Psoas muscle (tissue), 8 donors: ENCODE data around the gene OMG. TPM values are rescaled to one million over a fixed set of nuclear protein-coding genes. Genes with fewer than 3 reads are reported as not detected.
A peak's percentile ranks its signal among the peaks of the same experiment; 100 is the strongest.

ENCODE experiments used
- ATAC-seq, 4 donors: fragments of 200-7000 bp; cut with Tn5 transposase; one replicate each; pipeline ENCODE4 v1.9.1; 2020; ENCODE audit warnings: moderate library complexity in 3 of 4, mild to moderate bottlenecking in 2 of 4
- DNase-seq, 2 donors: peaks; one replicate each; pipeline ENCODE4 v3.0.0-alpha.2; 2020
- H3K27ac ChIP-seq: fragments of 200-600 bp; one replicate; pipeline ENCODE4 v1.8.0; 2022
- H3K27me3 ChIP-seq, 3 donors: fragments of 200-600 bp in 1 of 3; one replicate each; pipeline versions ENCODE4 v1.6.1 to v1.8.0; 2013 to 2022; ENCODE audit warnings: low read length in 2 of 3, mild to moderate bottlenecking in 2 of 3, moderate library complexity in 1 of 3; ENCODE audit not compliant: insufficient read depth in 3 of 3
- H3K36me3 ChIP-seq, 2 donors: fragments of 200-600 bp in 1 of 2; one replicate each; pipeline versions ENCODE4 v1.6.1 to v1.8.0; 2013 to 2022; ENCODE audit warnings: low read depth in 1 of 2, mild to moderate bottlenecking in 1 of 2, moderate library complexity in 1 of 2; ENCODE audit not compliant: insufficient read depth in 1 of 2
- H3K4me1 ChIP-seq: fragments of 200-600 bp; one replicate; pipeline ENCODE4 v1.8.0; 2022
- H3K4me3 ChIP-seq: fragments of 200-600 bp; one replicate; pipeline ENCODE4 v1.8.0; 2022; ENCODE audit warnings: mild to moderate bottlenecking
- H3K9me3 ChIP-seq: fragments of 200-600 bp; one replicate; pipeline ENCODE4 v1.8.0; 2022
- WGBS, 3 donors: extraction: QIAGEN DNeasy Blood & Tissue Kit; methylation state at CpG; one replicate each; pipeline versions ENCODE4 v1.1.6 to v1.1.7; 2013; 5-methylcytosine and 5-hydroxymethylcytosine counted together
- intact Hi-C, 2 donors: fragments of 100-400 bp; cut with DNase I; formaldehyde crosslinking; loops; one replicate each; pipeline versions ENCODE4 v1.11.0 to v1.14.2; 2022
- polyA plus RNA-seq, 3 donors: library from polyadenylated mRNA; stranded (reverse); fragments of 200-250 nt; gene quantifications; one replicate each; pipeline ENCODE4 v1.2.3, GENCODE V29; 2013
- total RNA-seq, 4 donors: library from RNA; stranded (reverse); fragmentation: NEBNext Ultra II Directional in 2 of 4; extraction: Animal tissue kit (Norgen Biotek cat#: 25700) in 2 of 4; gene quantifications; one replicate each; pipeline versions ENCODE4 v1.2.1 to v1.2.4, GENCODE V29; 2021 to 2023
- TF ChIP-seq, protein P1 (sequence below): fragments of 200-600 bp; IDR thresholded peaks from one replicate; pipeline ENCODE4 v1.8.0; 2022; ENCODE audit warnings: antibody characterized with exemption
- donor health status: healthy with polysubstance abuse.
- donor health status: DM: no; HTN: no; CAD: no; lungs with moderate emphysema.
- donor health status: Bipolar disorder and iron deficiency.
- donor health status: healthy.
- donor health status: DM: yes; HTN: yes; CAD: no.
- donor health status: DM: no; HTN: no; CAD: no.
- donor health status: DM: no; HTN: no; CAD: no.
- donor health status: DM: yes; HTN: yes; CAD: no.

The OMG gene
- total and polyA plus RNA-seq, 7 donors, result 0.03 to 0.10 TPM; not detected in 5

DNA sequence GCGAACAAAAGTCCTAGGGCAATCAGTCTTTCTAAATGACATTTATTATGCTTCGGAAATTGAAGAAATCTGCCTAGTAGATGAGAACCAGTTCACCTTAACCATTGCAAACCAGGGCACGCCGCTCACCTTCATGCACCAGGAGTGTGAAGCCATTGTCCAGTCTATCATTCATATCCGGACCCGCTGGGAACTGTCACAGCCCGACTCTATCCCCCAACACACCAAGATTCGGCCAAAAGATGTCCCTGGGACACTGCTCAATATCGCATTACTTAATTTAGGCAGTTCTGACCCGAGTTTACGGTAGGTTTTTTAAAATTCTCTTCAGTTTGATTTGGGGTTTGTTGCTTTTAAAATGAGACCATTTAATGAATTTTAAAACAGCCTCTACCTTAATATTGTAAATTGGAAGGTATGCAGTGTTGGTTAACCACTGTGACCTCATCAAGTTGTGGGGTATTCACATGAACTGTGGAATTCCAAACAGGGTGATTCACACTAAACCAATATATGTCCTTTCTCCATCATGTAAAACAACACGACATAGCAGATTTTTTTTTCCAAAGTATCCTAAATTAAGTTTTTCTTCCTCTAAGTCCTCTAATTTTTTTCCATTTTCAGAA, 30.6 kb upstream of the OMG start:
- DNase-seq, result no peak
- H3K27ac ChIP-seq, result no peak overlapping the region
- no peaks in the 10 kb centered on the region for H3K4me1 ChIP-seq
- intact Hi-C loops, result no loop called here
- H3K27me3 ChIP-seq, result no peaks in the 10 kb centered on the region
- 95 to 98% (median 97%) methylated on average over 12 of the region's 12 CpGs for WGBS, 3 donors
- no peak for ATAC-seq
- H3K9me3 ChIP-seq, result no peaks in the 10 kb centered on the region
- TF ChIP-seq, protein P1, sequence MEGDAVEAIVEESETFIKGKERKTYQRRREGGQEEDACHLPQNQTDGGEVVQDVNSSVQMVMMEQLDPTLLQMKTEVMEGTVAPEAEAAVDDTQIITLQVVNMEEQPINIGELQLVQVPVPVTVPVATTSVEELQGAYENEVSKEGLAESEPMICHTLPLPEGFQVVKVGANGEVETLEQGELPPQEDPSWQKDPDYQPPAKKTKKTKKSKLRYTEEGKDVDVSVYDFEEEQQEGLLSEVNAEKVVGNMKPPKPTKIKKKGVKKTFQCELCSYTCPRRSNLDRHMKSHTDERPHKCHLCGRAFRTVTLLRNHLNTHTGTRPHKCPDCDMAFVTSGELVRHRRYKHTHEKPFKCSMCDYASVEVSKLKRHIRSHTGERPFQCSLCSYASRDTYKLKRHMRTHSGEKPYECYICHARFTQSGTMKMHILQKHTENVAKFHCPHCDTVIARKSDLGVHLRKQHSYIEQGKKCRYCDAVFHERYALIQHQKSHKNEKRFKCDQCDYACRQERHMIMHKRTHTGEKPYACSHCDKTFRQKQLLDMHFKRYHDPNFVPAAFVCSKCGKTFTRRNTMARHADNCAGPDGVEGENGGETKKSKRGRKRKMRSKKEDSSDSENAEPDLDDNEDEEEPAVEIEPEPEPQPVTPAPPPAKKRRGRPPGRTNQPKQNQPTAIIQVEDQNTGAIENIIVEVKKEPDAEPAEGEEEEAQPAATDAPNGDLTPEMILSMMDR, result no peak
- H3K36me3 ChIP-seq, result peaks cover 0 to 44% of the 10 kb centered on the region in 2 donors
- no peak overlapping the region for H3K4me3 ChIP-seq

DNA sequence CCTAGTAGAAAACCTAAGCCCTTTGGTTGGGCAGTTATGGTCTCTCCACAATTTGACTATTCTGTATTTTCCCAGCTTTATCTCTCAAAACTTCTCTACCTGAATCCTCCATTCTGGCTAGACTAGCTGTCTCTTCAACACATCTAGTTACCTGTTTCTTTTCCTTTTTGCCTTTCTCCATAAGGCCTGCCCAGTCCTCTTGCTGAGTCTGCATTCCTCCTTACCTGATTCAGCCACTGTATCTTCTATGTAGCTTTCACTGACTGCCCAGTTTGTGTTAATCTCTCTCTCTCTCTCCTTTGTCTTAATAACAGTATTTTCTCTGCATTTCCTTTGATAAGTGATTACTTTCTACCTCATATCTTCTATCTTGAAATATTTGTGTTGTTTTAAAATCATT, 26.5 kb upstream of the OMG start:
- Histone ChIP-seq H3K27ac (no peak overlapping the region), H3K4me3 (no peak overlapping the region), H3K9me3 (no peaks in the 10 kb centered on the region), H3K27me3 (no peaks in the 10 kb centered on the region), H3K36me3 (peaks cover 0 to 26% of the 10 kb centered on the region in 2 donors), H3K4me1 (no peaks in the 10 kb centered on the region)
- TF ChIP-seq, protein P1, result no peak
- no peak for ATAC-seq
- intact Hi-C loops, result no loop called here
- no peak for DNase-seq

DNA sequence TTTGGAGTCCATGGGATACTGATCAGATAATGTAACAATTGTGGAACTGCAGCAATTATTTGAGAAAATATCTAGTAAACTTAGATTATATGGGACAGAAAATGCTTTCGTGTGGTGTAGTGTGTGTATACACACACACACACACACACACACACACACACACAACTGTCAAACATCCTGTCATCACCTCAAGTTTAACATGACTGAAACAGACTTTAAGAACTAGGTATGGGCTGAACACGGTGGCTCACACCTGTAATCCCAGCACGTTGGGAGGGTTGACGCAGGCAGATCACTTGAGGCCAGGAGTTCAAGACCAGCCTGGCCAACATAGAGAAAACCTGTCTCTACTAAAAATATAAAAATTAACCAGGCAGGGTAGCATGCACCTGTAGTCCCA, 24.9 kb upstream of the OMG start:
- WGBS, 3 donors, result 94 to 97% (median 95%) methylated on average over 4 of the region's 4 CpGs
- ATAC-seq (no peak), DNase-seq (no peak)
- H3K4me1 ChIP-seq, result no peaks in the 10 kb centered on the region
- H3K9me3 ChIP-seq, result no peaks in the 10 kb centered on the region
- H3K4me3 ChIP-seq, result no peak overlapping the region
- peaks cover 0 to 12% of the 10 kb centered on the region in 2 donors for H3K36me3 ChIP-seq
- no peak overlapping the region for H3K27ac ChIP-seq
- intact Hi-C loops, result no loop called here
- H3K27me3 ChIP-seq, result no peaks in the 10 kb centered on the region
- TF ChIP-seq, protein P1, result no peak

DNA sequence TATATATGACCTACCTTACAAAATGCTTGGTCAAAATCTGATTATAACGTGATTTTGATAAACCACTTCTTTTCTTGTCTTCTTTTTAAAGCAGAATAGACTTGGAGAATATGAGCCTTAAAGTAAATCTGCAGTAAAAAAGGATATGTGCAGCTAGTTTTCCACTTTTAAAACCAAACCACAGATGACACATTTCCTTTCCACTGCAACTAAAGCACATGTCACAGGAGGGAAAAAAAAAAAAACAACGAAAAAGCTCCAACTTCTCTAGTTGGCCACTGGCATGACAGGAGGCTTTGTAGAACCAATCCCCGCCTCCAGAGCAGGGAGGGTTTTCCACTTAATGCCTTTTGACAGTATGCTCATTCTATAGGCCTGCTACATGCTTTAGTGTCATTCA, 24.4 kb upstream of the OMG start, which contains the start of gene EVI2A:
EVI2A (minus strand) TSS at position 142 of the 400 bp plus-strand sequence. CDS start 2,609 bp downstream, outside the sequence.
- WGBS, 3 donors, result 71 to 78% (median 77%) methylated on average over 3 of the region's 3 CpGs
- Histone ChIP-seq H3K4me1 (no peaks in the 10 kb centered on the region), H3K9me3 (no peaks in the 10 kb centered on the region), H3K27ac (no peak within 1 kb of the TSS), H3K27me3 (no peaks in the 10 kb centered on the region), H3K36me3 (peaks cover 0 to 9% of the 10 kb centered on the region in 2 donors), H3K4me3 (peak within 1 kb of the TSS; percentile 24)
- ATAC-seq, result peak in 1 of 4 donors; percentile 41
- no peak for DNase-seq
- intact Hi-C loops, result no loop called here
- TF ChIP-seq, protein P1, result no peak

DNA sequence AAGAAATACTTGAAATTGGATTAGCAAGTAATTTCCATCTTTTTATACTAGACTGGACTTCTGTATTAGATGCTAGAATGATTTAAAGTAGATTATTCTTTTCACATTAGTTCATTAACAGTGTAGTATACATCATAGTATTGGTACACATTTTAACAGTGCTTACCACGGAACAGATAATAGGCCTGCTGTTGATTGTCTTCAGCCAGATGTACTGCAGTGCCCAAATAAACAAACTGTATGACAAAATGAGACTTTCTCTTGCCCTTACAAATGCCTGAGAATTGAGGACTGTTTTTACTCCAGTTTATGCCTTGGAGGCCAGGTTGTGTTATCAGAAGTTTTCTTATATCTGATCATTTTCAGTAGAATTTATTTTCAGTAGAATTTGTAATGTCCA, 23.8 kb upstream of the OMG start:
- intact Hi-C loops, result no loop called here
- TF ChIP-seq, protein P1, result no peak
- Histone ChIP-seq H3K4me1 (no peaks in the 10 kb centered on the region), H3K36me3 (peaks cover 0 to 2% of the 10 kb centered on the region in 2 donors), H3K27ac (no peak overlapping the region), H3K9me3 (no peaks in the 10 kb centered on the region), H3K4me3 (peak overlapping the region; percentile 24), H3K27me3 (no peaks in the 10 kb centered on the region)
- WGBS, 3 donors, result 72 to 81% (median 80%) methylated on average over 1 of the region's 1 CpG
- no peak for ATAC-seq
- no peak for DNase-seq
